ENCODE measurements around the gene MTMR3.

MTMR3 gene

DNA sequence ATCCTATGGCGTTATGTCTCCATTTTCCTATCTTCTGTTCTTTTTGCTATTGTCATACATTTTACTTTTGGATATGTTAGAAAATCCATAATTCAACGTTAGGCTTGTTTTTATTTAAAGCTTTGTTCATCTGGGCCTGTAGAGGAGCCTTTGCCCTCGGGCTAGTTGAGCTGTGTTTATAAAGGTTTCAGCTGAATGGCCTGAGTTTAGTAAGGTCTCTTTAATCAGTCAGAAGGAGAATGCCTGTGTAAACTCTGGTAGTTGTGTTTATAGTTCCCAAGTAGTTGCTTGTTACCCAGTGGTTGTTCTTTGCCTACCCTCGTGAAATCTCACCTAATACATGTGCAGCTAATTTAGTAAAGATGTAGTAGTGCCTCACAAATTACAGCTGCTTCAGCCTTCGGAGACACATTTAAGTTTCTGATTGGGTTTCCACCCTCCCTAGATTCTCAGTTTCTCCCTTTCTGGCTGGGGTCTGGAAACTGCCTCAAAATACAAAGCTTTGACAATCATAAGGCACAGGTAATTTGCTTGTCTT is 33.1 kb downstream of the MTMR3 start:
- DNase-seq (ENCODE audit: low spot score) = no peak

DNA sequence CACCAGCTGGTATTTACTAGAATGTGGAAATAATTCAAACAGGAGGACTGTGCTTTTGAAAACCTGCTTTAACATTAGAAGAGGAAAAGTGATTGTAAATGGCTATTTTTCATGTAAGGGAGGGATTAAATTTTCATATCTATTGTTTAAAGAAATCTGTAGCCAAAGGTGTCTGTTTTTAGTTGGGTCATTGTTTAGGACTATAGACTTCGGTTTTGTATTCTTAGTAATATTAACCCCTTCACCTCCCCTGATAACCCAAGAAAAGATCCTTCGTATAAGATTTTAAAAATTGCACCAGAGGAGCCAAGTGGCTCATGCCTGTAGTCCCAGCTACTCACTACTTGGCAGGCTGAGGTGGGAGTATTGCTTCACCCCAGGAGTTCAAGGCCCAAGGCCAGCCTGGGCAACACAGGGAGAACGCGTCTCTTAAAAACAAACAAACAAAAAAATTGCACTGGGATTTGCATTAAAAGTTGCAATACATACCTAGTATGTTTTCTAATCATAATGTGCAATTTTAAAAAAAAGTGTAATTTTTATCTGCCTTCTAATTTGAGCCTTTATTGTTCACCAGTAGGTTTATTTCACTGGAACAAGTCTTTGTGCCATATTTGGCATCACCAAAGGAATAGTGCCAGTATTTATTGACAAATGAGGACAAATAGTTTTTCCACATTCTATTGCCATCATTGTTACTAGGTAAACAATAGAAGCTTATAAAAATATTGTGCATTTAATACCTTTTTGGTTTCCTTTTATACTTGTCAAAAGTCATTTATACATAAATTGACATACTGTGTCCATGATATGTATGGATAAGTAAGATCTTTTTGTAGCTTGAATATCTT is 34.3 kb downstream of the MTMR3 start:
- no peak for DNase-seq (ENCODE audit: low spot score)

DNA sequence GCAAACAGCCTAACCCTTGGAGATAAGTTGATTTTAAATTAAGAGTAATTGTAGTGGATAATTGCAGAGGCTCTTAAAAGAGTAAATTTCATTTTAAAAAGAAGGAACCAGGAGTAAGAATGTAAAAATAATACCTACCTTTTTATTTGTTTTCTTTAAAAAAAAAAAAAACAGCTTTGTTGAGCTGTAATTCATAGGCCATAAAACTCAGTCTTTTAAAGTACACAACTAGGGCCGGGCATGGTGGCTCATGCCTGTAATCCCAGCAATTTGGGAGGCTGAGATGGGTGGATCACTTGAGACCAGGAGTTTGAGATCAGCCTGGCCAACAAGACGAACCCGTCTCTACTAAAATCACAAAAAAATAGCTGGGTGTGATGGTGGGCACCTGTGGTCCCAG is 42.4 kb downstream of the MTMR3 start:
- DNase-seq (ENCODE audit: low spot score) = no peak

DNA sequence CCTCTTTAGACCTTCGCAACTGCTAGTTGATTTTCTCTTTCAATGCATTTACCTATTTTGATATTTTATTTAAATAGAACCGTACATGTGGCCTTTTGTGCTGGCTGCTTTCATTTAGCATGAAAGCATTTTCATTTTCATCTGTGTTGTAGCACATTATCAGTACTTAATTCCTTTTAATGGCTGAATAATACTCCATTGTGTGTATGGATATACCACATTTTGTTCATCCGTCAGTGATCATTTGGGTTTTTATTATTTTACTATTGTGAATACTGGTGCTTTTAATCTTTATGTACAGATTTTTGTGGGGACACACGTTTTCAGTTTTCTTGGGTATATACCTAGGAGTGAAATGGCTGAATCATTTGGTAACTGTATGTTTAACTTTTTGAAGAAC is 43.1 kb downstream of the MTMR3 start:
- DNase-seq (ENCODE audit: low spot score) = no peak

- no peak for DNase-seq (ENCODE audit: low spot score)
These were observed 49.2 kb downstream of the MTMR3 start for GRCh38 chr22:29932136-29932535.

GRCh38 chr22:29933619-29934018 is 50.6 kb downstream of the MTMR3 start:
- no peak for DNase-seq (ENCODE audit: low spot score)

GRCh38 chr22:29934596-29934995 is 51.6 kb downstream of the MTMR3 start:
- no peak for DNase-seq (ENCODE audit: low spot score)

GRCh38 chr22:29936186-29936585 is 53.2 kb downstream of the MTMR3 start:
- no peak for DNase-seq (ENCODE audit: low spot score)

GRCh38 chr22:29937940-29938693 is 55.1 kb downstream of the MTMR3 start:
- no peak for DNase-seq (ENCODE audit: low spot score)

DNA sequence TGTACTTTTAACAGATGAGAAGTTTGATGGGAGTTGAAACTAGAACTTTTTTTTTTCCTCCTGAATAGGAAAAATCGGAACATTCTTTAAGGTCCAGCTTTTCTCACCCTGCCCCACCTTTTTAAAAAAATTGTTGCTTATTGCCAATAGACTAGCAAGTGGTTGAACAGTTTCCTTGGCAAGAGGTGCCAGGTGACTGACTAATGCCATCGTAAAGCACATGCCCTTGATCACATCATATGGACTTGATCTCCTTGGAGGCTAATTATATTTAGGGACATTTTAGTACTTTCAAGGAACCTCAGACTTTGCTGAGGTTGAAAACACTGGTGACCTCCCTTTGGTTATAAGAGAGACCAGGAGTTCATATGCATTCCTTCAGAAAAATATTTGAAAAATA is 57.6 kb downstream of the MTMR3 start:
- DNase-seq (ENCODE audit: low spot score) = no peak

GRCh38 chr22:29944339-29944738 is 61.4 kb downstream of the MTMR3 start:
- no peak for DNase-seq (ENCODE audit: low spot score)

DNA sequence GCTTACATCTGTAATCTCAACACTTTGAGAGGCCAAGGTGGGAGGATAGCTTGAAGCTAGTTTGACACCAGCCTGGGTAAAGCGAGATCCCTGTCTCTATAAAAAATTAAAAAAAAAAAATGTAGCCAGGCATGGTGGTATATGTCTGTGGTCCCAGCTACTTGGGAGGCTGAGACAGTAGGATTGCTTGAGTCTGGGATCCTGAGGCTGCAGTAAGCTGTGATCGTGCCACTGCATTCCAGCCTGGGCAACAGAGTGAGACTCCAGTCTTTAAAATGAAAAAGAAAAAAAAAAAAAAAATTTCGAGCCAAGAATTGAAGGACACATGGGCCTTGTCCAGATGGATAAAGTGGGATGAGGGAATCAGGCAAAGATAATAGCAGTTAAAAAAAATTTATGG is 62.5 kb downstream of the MTMR3 start:
- DNase-seq (ENCODE audit: low spot score) = no peak

DNA sequence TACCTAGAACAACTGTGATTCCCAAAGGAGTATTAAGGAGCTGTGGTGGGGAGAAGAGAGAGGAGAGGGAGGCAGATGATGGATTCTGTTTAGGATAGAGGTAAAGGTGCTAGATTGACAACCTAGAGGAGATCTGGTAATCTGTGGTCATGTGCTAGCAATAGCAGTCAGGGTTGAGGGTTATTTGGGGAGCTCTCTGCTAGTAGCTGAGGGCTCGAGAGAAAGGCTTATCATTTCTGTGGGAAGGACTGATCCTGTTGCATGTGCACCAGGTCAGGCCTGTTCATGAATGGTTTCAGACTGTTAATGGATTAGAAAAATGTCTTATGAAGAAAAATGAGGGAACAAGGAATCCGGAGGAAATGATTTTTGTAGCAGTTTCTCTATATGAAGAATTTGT is 63.2 kb downstream of the MTMR3 start:
- no peak for DNase-seq (ENCODE audit: low spot score)

- DNase-seq (ENCODE audit: low spot score) = no peak
These were observed 64.7 kb downstream of the MTMR3 start for GRCh38 chr22:29947410-29948384.

GRCh38 chr22:29948385-29948769 is 65.4 kb downstream of the MTMR3 start:
- no peak for DNase-seq (ENCODE audit: low spot score)

DNA sequence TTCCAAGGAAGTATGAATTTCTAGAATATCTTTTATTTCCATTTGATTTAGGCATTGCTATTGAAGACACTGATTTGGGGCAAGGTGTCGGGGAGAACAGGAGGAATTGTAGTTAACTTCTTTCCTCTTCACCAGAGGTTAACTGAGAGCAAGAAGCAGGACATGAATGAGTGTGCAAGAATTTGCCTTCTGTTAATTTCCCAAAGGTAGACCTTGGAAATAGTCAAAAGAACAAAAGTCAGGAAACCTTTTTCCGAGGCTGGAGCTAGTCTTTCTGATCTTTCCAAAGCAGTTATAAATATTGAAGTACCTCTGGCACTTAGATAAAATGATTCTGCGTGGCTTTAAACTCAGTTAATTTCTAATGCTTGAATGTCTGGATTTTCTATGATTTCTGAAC is 66.9 kb downstream of the MTMR3 start:
- DNase-seq (ENCODE audit: low spot score) = no peak

- no peak for DNase-seq (ENCODE audit: low spot score)
These were observed 68.9 kb downstream of the MTMR3 start for GRCh38 chr22:29951791-29952413.

DNA sequence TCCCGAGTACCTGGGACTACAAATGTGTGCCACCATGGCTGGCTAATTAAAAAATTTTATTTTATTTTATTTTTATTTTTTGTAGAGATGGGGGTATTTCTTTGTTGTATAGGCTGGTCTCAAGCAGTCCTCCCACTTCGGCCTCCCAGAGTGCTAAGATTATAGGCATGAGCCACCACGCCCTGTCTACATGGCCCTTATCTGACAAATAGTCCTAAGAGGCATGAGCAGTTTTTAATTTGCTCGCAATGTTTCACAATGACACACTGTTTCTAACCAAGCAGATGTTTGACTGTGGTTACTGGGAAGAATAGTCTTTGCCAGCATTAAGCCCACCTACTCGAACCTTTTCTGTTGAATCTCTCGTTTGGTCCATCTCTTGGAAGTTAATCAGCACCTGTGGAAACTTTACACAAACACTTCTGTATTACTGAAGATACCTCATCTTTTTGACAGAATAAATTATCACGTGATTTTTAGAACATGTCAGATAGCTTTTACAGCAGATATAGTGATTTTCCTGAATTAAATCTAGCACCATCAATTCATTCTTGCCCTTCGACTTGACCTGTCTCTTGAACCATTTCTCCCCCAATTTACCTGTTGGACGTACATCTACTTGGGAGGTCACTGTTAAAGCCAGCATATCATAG is 71.4 kb downstream of the MTMR3 start:
- no peak for DNase-seq (ENCODE audit: low spot score)

- DNase-seq (ENCODE audit: low spot score) = no peak
These were observed 73.7 kb downstream of the MTMR3 start for GRCh38 chr22:29956680-29957079.

DNA sequence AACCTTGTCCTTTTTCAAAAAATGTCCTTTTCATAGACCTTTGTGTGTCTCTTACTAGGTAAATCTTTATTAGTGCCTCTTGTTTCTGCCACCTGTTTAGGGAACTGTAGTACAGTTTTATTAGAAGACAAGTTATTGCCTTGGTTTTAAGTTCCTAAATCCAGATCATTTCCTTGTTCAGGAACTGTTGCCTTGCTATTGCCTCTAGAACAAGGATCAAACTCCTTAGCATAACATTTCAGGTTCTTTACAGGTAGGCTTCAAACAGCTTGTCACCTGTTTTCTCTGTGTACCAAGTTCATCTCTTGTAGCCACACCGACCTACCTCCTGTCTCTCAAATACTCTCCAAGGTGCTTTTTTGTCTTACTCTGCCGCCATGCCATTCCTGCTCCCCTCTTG is 75.2 kb downstream of the MTMR3 start:
- DNase-seq (ENCODE audit: low spot score) = no peak

DNA sequence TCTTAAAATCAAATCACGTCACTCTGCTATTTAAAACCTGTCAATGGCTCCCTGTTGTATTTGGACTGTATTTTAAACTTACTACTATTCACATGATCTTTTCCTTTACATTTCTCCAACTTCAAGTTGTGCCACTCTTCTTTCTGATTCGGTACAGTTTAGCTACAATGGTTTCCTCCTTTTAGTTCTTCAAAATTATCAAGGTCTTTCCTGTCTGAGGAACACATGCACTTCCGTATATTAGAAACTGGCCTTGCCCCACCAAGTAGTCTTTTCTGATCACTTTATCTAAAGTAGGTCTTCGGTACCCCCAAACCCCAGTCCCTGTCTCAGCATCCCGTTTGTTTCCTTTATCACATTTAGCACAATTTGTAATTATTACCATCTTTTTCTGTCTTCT is 81.8 kb downstream of the MTMR3 start:
- DNase-seq (ENCODE audit: low spot score) = no peak
